ENCODE measurements around the gene AARS1. TPM values are rescaled to one million over a fixed set of nuclear protein-coding genes. Genes with fewer than 3 reads are reported as not detected.
"Not testable (repeated sequence)": the region's sequence is repeated elsewhere in the genome, so short reads cannot be mapped to it uniquely, and the experiment has no call there.

AARS1 gene
- total and polyA plus RNA-seq, 7 donors = 19.8 to 80.0 (median 58.1) TPM

GRCh38 chr16:70250748-70251628 is 38.3 kb downstream of the AARS1 start:
- H3K36me3 ChIP-seq = peaks cover 25 to 44% (median 37%) of the 10 kb centered on the region in 4 donors
- peaks cover 0 to 29% (median 24%) of the 10 kb centered on the region in 4 donors for H3K4me1 ChIP-seq
- intact Hi-C loops (cut with DNase I) = loop anchor here (10.0 kb wide), 1 partner anchor 86 kb away; no protein-coding TSS in a partner anchor
- DNase-seq = no peak
- WGBS, 2 donors = 1% methylated on average over 92 of the region's 92 CpGs
- H3K27ac ChIP-seq = peak overlapping the region; percentile 85 to 97 (median 91)
- no peaks in the 10 kb centered on the region for H3K9me3 ChIP-seq
- no peaks in the 10 kb centered on the region for H3K27me3 ChIP-seq
- TF ChIP-seq CTCF (IDR thresholded peaks at IDR 0.05) = no peak
- peak in 1 of 4 donors; percentile 15 for TF ChIP-seq POLR2AphosphoS5 (IDR thresholded peaks at IDR 0.05)
- H3K4me3 ChIP-seq = peak overlapping the region; percentile 66 to 90 (median 80)

- not testable (repeated sequence) for H3K9me3 ChIP-seq, H3K27me3 ChIP-seq, DNase-seq
- Histone ChIP-seq H3K4me1 (peaks cover 0 to 29% (median 24%) of the 10 kb centered on the region in 4 donors), H3K27ac (peak overlapping the region in 1 of 4 donors; percentile 97), H3K36me3 (peaks cover 15 to 31% (median 24%) of the 10 kb centered on the region in 4 donors), H3K4me3 (peak overlapping the region in 1 of 4 donors; percentile 90)
- 61 to 85% methylated on average over 4 of the region's 4 CpGs for WGBS, 2 donors
- intact Hi-C loops (cut with DNase I) = loop anchor here (10.0 kb wide), 1 partner anchor 85 kb away; no protein-coding TSS in a partner anchor
Measured at GRCh38 chr16:70249697-70250096, 39.6 kb downstream of the AARS1 start.

- H3K27me3 ChIP-seq; H3K4me1 ChIP-seq; H3K4me3 ChIP-seq; H3K27ac ChIP-seq; H3K9me3 ChIP-seq; intact Hi-C loops (cut with DNase I); DNase-seq: not testable (repeated sequence)
- peaks cover 0 to 38% (median 4%) of the 10 kb centered on the region in 4 donors for H3K36me3 ChIP-seq
Measured at GRCh38 chr16:70238773-70239172, 50.5 kb downstream of the AARS1 start.

- H3K27me3 ChIP-seq; H3K9me3 ChIP-seq; DNase-seq; H3K27ac ChIP-seq; intact Hi-C loops (cut with DNase I); H3K4me3 ChIP-seq; H3K4me1 ChIP-seq: not testable (repeated sequence)
- H3K36me3 ChIP-seq = peaks cover 0 to 62% (median 2%) of the 10 kb centered on the region in 4 donors
- 58 to 75% methylated on average over 2 of the region's 3 CpGs for WGBS, 2 donors
Measured at GRCh38 chr16:70231831-70232230, 57.5 kb downstream of the AARS1 start.

- DNase-seq; H3K27ac ChIP-seq; H3K9me3 ChIP-seq; intact Hi-C loops (cut with DNase I); H3K4me1 ChIP-seq; H3K27me3 ChIP-seq; H3K4me3 ChIP-seq: not testable (repeated sequence)
- H3K36me3 ChIP-seq = peaks cover 0 to 40% (median 2%) of the 10 kb centered on the region in 4 donors
Measured at GRCh38 chr16:70226024-70226423, 63.3 kb downstream of the AARS1 start.

- H3K4me3 ChIP-seq; DNase-seq; H3K27me3 ChIP-seq; H3K4me1 ChIP-seq; H3K27ac ChIP-seq; H3K9me3 ChIP-seq; intact Hi-C loops (cut with DNase I): not testable (repeated sequence)
- peaks cover 0 to 40% (median 2%) of the 10 kb centered on the region in 4 donors for H3K36me3 ChIP-seq
- 93 to 96% methylated on average over 4 of the region's 4 CpGs for WGBS, 2 donors
Measured at GRCh38 chr16:70225430-70225829, 63.9 kb downstream of the AARS1 start.

GRCh38 chr16:70224645-70225044 is 64.7 kb downstream of the AARS1 start:
- H3K9me3 ChIP-seq; H3K4me1 ChIP-seq; intact Hi-C loops (cut with DNase I); H3K27me3 ChIP-seq; DNase-seq; H3K4me3 ChIP-seq; H3K27ac ChIP-seq: not testable (repeated sequence)
- H3K36me3 ChIP-seq = peaks cover 0 to 43% (median 2%) of the 10 kb centered on the region in 4 donors
- WGBS, 2 donors = 98 to 99% methylated on average over 19 to 20 of the region's 24 CpGs

- H3K4me1 ChIP-seq; DNase-seq; H3K27me3 ChIP-seq; intact Hi-C loops (cut with DNase I); H3K4me3 ChIP-seq; H3K27ac ChIP-seq; H3K9me3 ChIP-seq: not testable (repeated sequence)
- peaks cover 0 to 45% (median 2%) of the 10 kb centered on the region in 4 donors for H3K36me3 ChIP-seq
- WGBS, 2 donors = 76 to 92% methylated on average over 1 of the region's 3 CpGs
Measured at GRCh38 chr16:70223971-70224513, 65.3 kb downstream of the AARS1 start.

GRCh38 chr16:70223216-70223615 is 66.1 kb downstream of the AARS1 start:
- H3K4me1 ChIP-seq; H3K27me3 ChIP-seq; H3K4me3 ChIP-seq; H3K27ac ChIP-seq; DNase-seq; intact Hi-C loops (cut with DNase I); H3K9me3 ChIP-seq: not testable (repeated sequence)
- 40 to 57% methylated on average over 1 of the region's 2 CpGs for WGBS, 2 donors
- H3K36me3 ChIP-seq = peaks cover 0 to 42% (median 2%) of the 10 kb centered on the region in 4 donors

GRCh38 chr16:70222574-70222973 is 66.7 kb downstream of the AARS1 start:
- peaks cover 0 to 35% (median 2%) of the 10 kb centered on the region in 4 donors for H3K36me3 ChIP-seq
- H3K27ac ChIP-seq; intact Hi-C loops (cut with DNase I); DNase-seq; H3K27me3 ChIP-seq; H3K4me1 ChIP-seq; H3K9me3 ChIP-seq; H3K4me3 ChIP-seq: not testable (repeated sequence)
- 73 to 76% methylated on average over 2 of the region's 2 CpGs for WGBS, 2 donors

- 84 to 92% methylated on average over 2 of the region's 2 CpGs for WGBS, 2 donors
Measured at GRCh38 chr16:70218586-70218985, 70.7 kb downstream of the AARS1 start.

More at GRCh38 chr16:70218586-70218985, 70.7 kb downstream of the AARS1 start:
- intact Hi-C loops (cut with DNase I); H3K4me3 ChIP-seq; DNase-seq; H3K4me1 ChIP-seq; H3K9me3 ChIP-seq; H3K27me3 ChIP-seq; H3K27ac ChIP-seq: not testable (repeated sequence)
- H3K36me3 ChIP-seq = peaks cover 0 to 19% (median 0%) of the 10 kb centered on the region in 4 donors

Measured in sigmoid colon (tissue), 7 donors.